Measurements from ENCODE around the gene LTBP3. TPM values are rescaled to one million over a fixed set of nuclear protein-coding genes. Genes with fewer than 3 reads are reported as not detected.

The LTBP3 gene
- total and polyA plus RNA-seq, 2 of the 13 experiments (the other 11 are each of a cell fraction or from before 2014, with no cell fraction given): 12.2 to 68.1 TPM

DNA sequence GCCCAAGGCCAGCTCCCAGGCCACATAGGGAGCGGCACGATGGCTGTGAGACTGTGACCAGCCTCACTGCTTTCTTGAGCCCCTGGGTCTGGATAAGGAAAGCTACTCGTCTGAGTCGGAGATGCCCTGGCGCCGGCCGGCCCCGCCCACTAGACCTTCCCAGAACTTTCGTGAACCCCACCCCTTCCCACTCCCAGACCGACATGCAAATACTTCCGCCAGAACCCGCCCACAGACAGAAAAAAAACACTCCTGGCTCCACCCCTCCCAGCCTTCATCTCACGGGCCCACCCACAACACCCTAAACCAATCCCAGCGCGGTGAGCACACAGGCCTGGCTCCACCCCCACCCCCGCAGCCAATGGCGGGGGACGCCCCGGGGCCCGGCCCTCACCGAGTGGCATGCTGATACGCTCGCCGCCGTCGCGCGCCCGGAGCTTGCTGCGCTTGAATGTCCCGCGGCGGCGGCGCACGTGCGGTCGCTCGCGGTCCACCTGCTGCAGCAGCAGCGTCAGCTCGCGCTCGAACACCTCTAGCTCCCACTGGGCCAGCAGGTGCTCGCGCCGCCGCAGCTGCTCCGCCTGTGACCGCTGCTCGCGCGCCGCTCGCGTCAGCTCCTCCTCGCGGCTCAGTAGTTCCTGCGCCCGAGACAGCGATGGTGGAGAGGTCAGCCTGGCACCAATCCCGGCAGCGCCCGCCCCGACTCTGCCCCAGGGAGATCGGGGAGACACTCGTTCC, 48.9 kb upstream of the LTBP3 start (continued):
- TF ChIP-seq, protein P1, sequence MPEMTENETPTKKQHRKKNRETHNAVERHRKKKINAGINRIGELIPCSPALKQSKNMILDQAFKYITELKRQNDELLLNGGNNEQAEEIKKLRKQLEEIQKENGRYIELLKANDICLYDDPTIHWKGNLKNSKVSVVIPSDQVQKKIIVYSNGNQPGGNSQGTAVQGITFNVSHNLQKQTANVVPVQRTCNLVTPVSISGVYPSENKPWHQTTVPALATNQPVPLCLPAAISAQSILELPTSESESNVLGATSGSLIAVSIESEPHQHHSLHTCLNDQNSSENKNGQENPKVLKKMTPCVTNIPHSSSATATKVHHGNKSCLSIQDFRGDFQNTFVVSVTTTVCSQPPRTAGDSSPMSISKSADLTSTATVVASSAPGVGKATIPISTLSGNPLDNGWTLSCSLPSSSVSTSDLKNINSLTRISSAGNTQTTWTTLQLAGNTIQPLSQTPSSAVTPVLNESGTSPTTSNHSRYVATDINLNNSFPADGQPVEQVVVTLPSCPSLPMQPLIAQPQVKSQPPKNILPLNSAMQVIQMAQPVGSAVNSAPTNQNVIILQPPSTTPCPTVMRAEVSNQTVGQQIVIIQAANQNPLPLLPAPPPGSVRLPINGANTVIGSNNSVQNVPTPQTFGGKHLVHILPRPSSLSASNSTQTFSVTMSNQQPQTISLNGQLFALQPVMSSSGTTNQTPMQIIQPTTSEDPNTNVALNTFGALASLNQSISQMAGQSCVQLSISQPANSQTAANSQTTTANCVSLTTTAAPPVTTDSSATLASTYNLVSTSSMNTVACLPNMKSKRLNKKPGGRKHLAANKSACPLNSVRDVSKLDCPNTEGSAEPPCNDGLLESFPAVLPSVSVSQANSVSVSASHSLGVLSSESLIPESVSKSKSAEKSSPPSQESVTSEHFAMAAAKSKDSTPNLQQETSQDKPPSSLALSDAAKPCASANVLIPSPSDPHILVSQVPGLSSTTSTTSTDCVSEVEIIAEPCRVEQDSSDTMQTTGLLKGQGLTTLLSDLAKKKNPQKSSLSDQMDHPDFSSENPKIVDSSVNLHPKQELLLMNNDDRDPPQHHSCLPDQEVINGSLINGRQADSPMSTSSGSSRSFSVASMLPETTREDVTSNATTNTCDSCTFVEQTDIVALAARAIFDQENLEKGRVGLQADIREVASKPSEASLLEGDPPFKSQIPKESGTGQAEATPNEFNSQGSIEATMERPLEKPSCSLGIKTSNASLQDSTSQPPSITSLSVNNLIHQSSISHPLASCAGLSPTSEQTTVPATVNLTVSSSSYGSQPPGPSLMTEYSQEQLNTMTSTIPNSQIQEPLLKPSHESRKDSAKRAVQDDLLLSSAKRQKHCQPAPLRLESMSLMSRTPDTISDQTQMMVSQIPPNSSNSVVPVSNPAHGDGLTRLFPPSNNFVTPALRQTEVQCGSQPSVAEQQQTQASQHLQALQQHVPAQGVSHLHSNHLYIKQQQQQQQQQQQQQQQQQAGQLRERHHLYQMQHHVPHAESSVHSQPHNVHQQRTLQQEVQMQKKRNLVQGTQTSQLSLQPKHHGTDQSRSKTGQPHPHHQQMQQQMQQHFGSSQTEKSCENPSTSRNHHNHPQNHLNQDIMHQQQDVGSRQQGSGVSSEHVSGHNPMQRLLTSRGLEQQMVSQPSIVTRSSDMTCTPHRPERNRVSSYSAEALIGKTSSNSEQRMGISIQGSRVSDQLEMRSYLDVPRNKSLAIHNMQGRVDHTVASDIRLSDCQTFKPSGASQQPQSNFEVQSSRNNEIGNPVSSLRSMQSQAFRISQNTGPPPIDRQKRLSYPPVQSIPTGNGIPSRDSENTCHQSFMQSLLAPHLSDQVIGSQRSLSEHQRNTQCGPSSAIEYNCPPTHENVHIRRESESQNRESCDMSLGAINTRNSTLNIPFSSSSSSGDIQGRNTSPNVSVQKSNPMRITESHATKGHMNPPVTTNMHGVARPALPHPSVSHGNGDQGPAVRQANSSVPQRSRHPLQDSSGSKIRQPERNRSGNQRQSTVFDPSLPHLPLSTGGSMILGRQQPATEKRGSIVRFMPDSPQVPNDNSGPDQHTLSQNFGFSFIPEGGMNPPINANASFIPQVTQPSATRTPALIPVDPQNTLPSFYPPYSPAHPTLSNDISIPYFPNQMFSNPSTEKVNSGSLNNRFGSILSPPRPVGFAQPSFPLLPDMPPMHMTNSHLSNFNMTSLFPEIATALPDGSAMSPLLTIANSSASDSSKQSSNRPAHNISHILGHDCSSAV (CRISPR knock-in tag; IDR thresholded peaks at IDR 0.05; ENCODE audit: borderline replicate concordance): no peak
- TF ChIP-seq CBX1 (IDR thresholded peaks at IDR 0.05; ENCODE audit: low read depth): no peak
- TF ChIP-seq, protein P2, sequence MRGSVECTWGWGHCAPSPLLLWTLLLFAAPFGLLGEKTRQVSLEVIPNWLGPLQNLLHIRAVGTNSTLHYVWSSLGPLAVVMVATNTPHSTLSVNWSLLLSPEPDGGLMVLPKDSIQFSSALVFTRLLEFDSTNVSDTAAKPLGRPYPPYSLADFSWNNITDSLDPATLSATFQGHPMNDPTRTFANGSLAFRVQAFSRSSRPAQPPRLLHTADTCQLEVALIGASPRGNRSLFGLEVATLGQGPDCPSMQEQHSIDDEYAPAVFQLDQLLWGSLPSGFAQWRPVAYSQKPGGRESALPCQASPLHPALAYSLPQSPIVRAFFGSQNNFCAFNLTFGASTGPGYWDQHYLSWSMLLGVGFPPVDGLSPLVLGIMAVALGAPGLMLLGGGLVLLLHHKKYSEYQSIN (CRISPR knock-in tag; IDR thresholded peaks at IDR 0.05; ENCODE audit: borderline replicate concordance): no peak
